ENCODE results near the gene XPO5. TPM values are rescaled to one million over a fixed set of nuclear protein-coding genes. Genes with fewer than 3 reads are reported as not detected.

The XPO5 gene
- total and polyA plus RNA-seq, 7 experiments from 2014 or later = 9.3 to 107 (median 39.9) TPM

DNA sequence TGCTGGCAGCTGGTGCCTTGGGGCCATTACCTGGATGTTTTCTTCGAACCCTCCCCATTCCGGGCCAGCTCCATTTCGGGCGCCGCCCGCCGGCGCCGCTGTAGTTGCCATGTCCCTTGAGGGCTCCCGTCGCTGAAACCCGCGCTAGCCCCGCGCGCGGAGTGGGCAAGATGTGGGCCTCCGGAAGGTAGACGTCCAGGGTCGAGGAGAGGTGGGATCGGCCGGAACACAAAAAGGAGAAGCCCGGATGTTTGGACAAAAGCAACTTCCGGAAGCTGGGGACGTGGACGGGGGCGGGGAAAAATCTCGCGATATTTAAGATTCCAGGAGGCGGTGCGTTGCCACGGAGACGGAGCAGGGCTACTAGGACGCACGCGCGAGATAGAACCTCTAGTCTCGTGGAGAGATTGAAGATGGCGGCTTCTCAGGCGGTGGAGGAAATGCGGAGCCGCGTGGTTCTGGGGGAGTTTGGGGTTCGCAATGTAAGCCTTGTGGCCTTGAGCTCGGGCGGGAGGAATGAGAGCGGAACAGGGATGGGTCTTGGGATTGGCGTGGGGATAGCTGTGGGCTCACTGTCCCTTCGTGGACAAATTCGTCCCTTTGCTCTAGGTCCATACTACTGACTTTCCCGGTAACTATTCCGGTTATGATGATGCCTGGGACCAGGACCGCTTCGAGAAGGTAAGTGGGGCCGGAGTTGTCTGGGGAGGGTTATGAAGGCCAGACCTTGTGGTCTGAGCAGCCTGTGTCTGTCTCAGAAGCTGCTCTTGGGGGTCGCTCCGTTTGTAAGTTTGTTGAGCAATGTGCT lies 58.9 kb downstream of the XPO5 start, which contains the start of the genes POLR1C and YIPF3:
TSS of gene POLR1C (plus strand) at position 393 of the 808 bp plus-strand sequence. CDS start at position 414, 21 bp downstream.
TSS of gene YIPF3 (minus strand) at position 230 of the 808 bp plus-strand sequence. CDS start at position 111, 119 bp downstream.
- H3K27me3 Mint-ChIP-seq = no peaks in the 10 kb centered on the region
- no peaks in the 10 kb centered on the region for H3K9me3 Mint-ChIP-seq
- peak; percentile 83 to 97 (median 96) for DNase-seq
- intact Hi-C loops (cut with micrococcal nuclease) = loop anchor here (1.0 to 10.0 kb wide), 19 partner anchors 11 to 1466 kb away; partner anchors contain the start of genes CNPY3 (in 2 of the 2), GTPBP2 (in 2 of the 2), KLHDC3 (in 2 of the 2) and POLH (in 2 of the 2)
- H3K4me3 Mint-ChIP-seq = no peak within 1 kb of the TSS
- peak within 1 kb of the TSS; percentile 96 for H3K27ac ChIP-seq (ENCODE audit: low read depth, low read length)
- peaks cover 0 to 40% (median 21%) of the 10 kb centered on the region in 5 donors for H3K36me3 Mint-ChIP-seq
- CTCF ChIA-PET = interaction anchor here (0.7 to 6.4 kb wide), 3 partner anchors 11 to 335 kb away, joined by 3 to 35 read pairs (median 3); partner anchors contain the start of gene CUL9
- H3K4me3 ChIP-seq (ENCODE audit: low read length) = peak within 1 kb of the TSS; percentile 100
- no peak within 1 kb of the TSS for H3K27ac Mint-ChIP-seq
- H3K4me1 Mint-ChIP-seq = peaks cover 8 to 36% (median 31%) of the 10 kb centered on the region in 7 donors
- peaks cover 32 to 36% of the 10 kb centered on the region in 2 donors for H3K4me1 ChIP-seq (ENCODE audit: control insufficient read depth in 2 of 2, insufficient read depth in 2 of 2, low read length in 2 of 2)
- H3K27me3 ChIP-seq (ENCODE audit: control insufficient read depth in 2 of 2, insufficient read depth in 2 of 2, low read length in 2 of 2) = no peaks in the 10 kb centered on the region
- H3K36me3 ChIP-seq (ENCODE audit: control insufficient read depth in 2 of 3, insufficient read depth in 3 of 3, low read length in 3 of 3) = peaks cover 9 to 72% (median 30%) of the 10 kb centered on the region in 3 experiments
- ATAC-seq = peak; percentile 95
- H3K9me3 ChIP-seq (ENCODE audit: control insufficient read depth in 2 of 3, low read length in 3 of 3) = no peaks in the 10 kb centered on the region
- POLR2A ChIA-PET = interaction anchor here (0.5 to 4.1 kb wide), 17 partner anchors 10 to 825 kb away, joined by 3 to 23 read pairs (median 4); partner anchors contain the start of genes ABCC10, DLK2, GTPBP2 and PEX6

DNA sequence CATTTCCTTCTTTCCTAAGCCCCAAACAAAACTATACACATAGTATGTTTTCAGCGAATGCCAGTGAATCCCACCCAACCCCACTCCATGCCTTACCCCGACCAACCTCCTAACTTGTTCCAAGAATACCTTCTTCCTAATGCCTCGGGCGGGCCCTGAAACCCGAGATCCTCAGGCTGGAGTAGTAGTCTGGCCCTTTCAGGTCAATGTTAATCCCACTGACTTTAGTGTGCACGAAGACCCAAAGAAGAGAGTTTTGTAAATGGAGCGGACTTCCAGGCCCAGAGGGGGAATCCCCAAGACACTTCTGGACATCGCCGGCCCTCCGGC lies 59.5 kb downstream of the XPO5 start:
- Histone ChIP-seq H3K4me3 (ENCODE audit: low read length) (peak overlapping the region; percentile 100), H3K27ac (ENCODE audit: low read depth, low read length) (peak overlapping the region; percentile 96), H3K36me3 (ENCODE audit: control insufficient read depth in 2 of 3, insufficient read depth in 3 of 3, low read length in 3 of 3) (peaks cover 8 to 72% (median 36%) of the 10 kb centered on the region in 3 experiments), H3K4me1 (ENCODE audit: control insufficient read depth in 2 of 2, insufficient read depth in 2 of 2, low read length in 2 of 2) (peaks cover 32 to 36% of the 10 kb centered on the region in 2 donors), H3K9me3 (ENCODE audit: control insufficient read depth in 2 of 3, low read length in 3 of 3) (no peaks in the 10 kb centered on the region), H3K27me3 (ENCODE audit: control insufficient read depth in 2 of 2, insufficient read depth in 2 of 2, low read length in 2 of 2) (no peaks in the 10 kb centered on the region)
- no peaks in the 10 kb centered on the region for H3K9me3 Mint-ChIP-seq
- no peak for DNase-seq
- H3K4me3 Mint-ChIP-seq = no peak overlapping the region
- H3K36me3 Mint-ChIP-seq = peaks cover 0 to 45% (median 25%) of the 10 kb centered on the region in 5 donors
- peaks cover 13 to 41% (median 33%) of the 10 kb centered on the region in 7 donors for H3K4me1 Mint-ChIP-seq
- H3K27ac Mint-ChIP-seq = no peak overlapping the region
- POLR2A ChIA-PET = interaction anchor here (0.9 to 4.1 kb wide), 13 partner anchors 10 to 1595 kb away, joined by 3 to 23 read pairs (median 4); partner anchors contain the start of genes ABCC10, BYSL, DLK2 and MED20
- CTCF ChIA-PET = interaction anchor here (0.7 to 6.4 kb wide), 2 partner anchors 10 to 90 kb away, joined by 3 to 35 read pairs; no protein-coding TSS in a partner anchor
- no peaks in the 10 kb centered on the region for H3K27me3 Mint-ChIP-seq
- intact Hi-C loops (cut with micrococcal nuclease) = loop anchor here (2.0 to 10.0 kb wide), 10 partner anchors 40 to 1466 kb away; partner anchors contain the start of genes SRF (in 2 of the 2), CNPY3 (in 1 of the 2), CUL7 (in 1 of the 2) and DLK2 (in 1 of the 2)
- ATAC-seq = peak; percentile 1

DNA sequence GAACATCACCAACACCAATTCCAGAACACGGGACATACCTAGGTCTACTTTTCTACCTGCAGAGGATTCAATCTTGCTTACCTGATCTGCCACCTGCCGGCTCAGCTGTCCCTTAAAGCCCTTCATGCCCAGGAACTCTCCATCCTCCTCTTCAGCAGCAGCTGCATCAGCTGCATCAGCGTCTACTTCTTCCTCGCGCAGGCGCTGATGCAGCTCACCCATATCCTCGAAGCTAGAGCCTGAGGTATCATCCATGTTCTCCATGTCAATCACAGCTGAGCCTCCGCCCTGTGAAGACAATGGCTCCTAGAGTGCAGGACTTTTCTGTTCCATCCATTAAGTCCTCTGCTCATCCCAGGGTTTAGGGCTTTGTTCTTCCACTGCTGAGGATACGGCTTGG lies 60.0 kb downstream of the XPO5 start:
- Histone ChIP-seq H3K4me1 (ENCODE audit: control insufficient read depth in 2 of 2, insufficient read depth in 2 of 2, low read length in 2 of 2) (peaks cover 32 to 36% of the 10 kb centered on the region in 2 donors), H3K27me3 (ENCODE audit: control insufficient read depth in 2 of 2, insufficient read depth in 2 of 2, low read length in 2 of 2) (no peaks in the 10 kb centered on the region), H3K4me3 (ENCODE audit: low read length) (peak overlapping the region; percentile 100), H3K36me3 (ENCODE audit: control insufficient read depth in 2 of 3, insufficient read depth in 3 of 3, low read length in 3 of 3) (peaks cover 8 to 72% (median 36%) of the 10 kb centered on the region in 3 experiments), H3K9me3 (ENCODE audit: control insufficient read depth in 2 of 3, low read length in 3 of 3) (no peaks in the 10 kb centered on the region), H3K27ac (ENCODE audit: low read depth, low read length) (peak overlapping the region; percentile 96)
- Mint-ChIP-seq H3K27me3 (no peaks in the 10 kb centered on the region), H3K27ac (no peak overlapping the region), H3K9me3 (no peaks in the 10 kb centered on the region), H3K36me3 (peaks cover 0 to 44% (median 23%) of the 10 kb centered on the region in 5 donors), H3K4me1 (peaks cover 14 to 43% (median 33%) of the 10 kb centered on the region in 7 donors), H3K4me3 (no peak overlapping the region)
- ChIA-PET CTCF (interaction anchor here (6.4 kb wide), 1 partner anchor 9 kb away, joined by 35 read pairs; no protein-coding TSS in a partner anchor), POLR2A (interaction anchor here (0.9 to 4.1 kb wide), 6 partner anchors 9 to 1595 kb away, joined by 3 to 23 read pairs (median 6); partner anchors contain the start of genes ABCC10, BYSL, MED20 and PPP2R5D)
- intact Hi-C loops (cut with micrococcal nuclease) = loop anchor here (2.0 to 10.0 kb wide), 10 partner anchors 39 to 1465 kb away; partner anchors contain the start of genes SRF (in 2 of the 2), CNPY3 (in 1 of the 2), CUL7 (in 1 of the 2) and DLK2 (in 1 of the 2)
- ATAC-seq (no peak), DNase-seq (no peak)

DNA sequence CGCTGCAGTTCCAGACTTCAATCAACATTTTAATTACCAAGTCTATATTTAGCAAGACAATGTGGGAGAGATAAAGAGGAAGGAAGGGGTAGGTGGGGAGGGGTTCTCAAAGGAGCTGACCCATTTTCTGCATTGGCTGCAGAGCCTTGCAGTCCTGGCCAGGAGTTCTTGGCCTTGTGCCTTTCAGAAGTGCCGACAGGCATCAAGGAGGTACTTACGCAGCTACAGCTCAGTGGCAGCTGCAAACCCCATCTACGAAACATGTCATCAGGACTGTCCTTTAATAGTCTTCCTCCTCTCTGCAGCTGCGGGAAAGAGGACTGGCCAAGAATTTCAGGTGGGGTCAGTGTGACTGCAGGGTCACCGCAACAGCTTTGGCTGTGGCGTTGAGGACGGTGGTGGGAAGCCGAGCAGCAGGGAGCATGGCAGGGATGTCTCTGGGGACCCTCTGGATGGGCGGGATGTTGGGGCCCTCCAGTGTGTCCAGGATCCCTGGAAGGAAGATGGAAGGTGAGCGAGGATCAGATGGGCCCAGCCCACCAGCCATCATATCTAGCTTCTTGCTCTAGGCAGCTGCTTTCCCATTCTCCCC lies 63.9 kb downstream of the XPO5 start:
- Histone ChIP-seq H3K27me3 (ENCODE audit: control insufficient read depth in 2 of 2, insufficient read depth in 2 of 2, low read length in 2 of 2) (peaks cover 0 to 9% of the 10 kb centered on the region in 2 donors), H3K4me1 (ENCODE audit: control insufficient read depth in 2 of 2, insufficient read depth in 2 of 2, low read length in 2 of 2) (peaks cover 20 to 27% of the 10 kb centered on the region in 2 donors), H3K9me3 (ENCODE audit: control insufficient read depth in 2 of 3, low read length in 3 of 3) (no peaks in the 10 kb centered on the region), H3K36me3 (ENCODE audit: control insufficient read depth in 2 of 3, insufficient read depth in 3 of 3, low read length in 3 of 3) (peaks cover 3 to 52% (median 19%) of the 10 kb centered on the region in 3 experiments), H3K4me3 (ENCODE audit: low read length) (no peak overlapping the region), H3K27ac (ENCODE audit: low read depth, low read length) (no peak overlapping the region)
- peak overlapping the region in 3 of 9 donors; percentile 2 to 26 (median 9) for H3K27ac Mint-ChIP-seq
- H3K9me3 Mint-ChIP-seq = peaks cover 0 to 1% (median 0%) of the 10 kb centered on the region in 11 donors
- H3K4me1 Mint-ChIP-seq = peaks cover 28 to 62% (median 48%) of the 10 kb centered on the region in 7 donors
- ATAC-seq (no peak), DNase-seq (no peak)
- peak overlapping the region in 4 of 10 donors; percentile 3 to 80 (median 50) for H3K4me3 Mint-ChIP-seq
- ChIA-PET CTCF (no interaction called here), POLR2A (interaction anchor here (0.9 to 1.3 kb wide), 2 partner anchors 11 to 18 kb away, joined by 3 to 5 read pairs; no protein-coding TSS in a partner anchor)
- H3K36me3 Mint-ChIP-seq = peaks cover 0 to 38% (median 23%) of the 10 kb centered on the region in 5 donors
- H3K27me3 Mint-ChIP-seq = peaks cover 15 to 22% (median 19%) of the 10 kb centered on the region in 5 donors
- intact Hi-C loops (cut with micrococcal nuclease) = loop anchor here in 1 of 2 donors (10.0 kb wide), 1 partner anchor 457 kb away; the partner anchor contains the start of genes CUL7, KLC4 and MRPL2

DNA sequence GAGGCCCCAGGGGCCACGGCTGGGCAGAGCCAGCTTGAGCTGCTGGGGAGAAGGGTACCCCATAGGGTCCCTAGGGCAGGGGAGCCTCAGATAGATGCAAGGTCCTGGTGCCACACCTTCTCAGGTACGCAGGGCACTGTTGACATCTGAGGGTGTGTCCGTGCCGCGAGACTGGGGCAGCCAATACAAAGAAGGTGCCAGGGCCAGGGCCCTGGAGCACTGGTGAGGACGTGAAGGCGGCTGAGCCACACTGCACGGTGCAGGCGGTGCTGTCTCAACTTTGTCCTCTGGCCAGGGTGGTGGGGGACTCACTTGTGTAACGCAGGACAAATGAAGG lies 65.0 kb downstream of the XPO5 start:
- Histone ChIP-seq H3K27me3 (ENCODE audit: control insufficient read depth in 2 of 2, insufficient read depth in 2 of 2, low read length in 2 of 2) (peaks cover 0 to 9% of the 10 kb centered on the region in 2 donors), H3K4me3 (ENCODE audit: low read length) (peak overlapping the region; percentile 37), H3K27ac (ENCODE audit: low read depth, low read length) (no peak overlapping the region), H3K4me1 (ENCODE audit: control insufficient read depth in 2 of 2, insufficient read depth in 2 of 2, low read length in 2 of 2) (peaks cover 16 to 20% of the 10 kb centered on the region in 2 donors), H3K9me3 (ENCODE audit: control insufficient read depth in 2 of 3, low read length in 3 of 3) (no peaks in the 10 kb centered on the region), H3K36me3 (ENCODE audit: control insufficient read depth in 2 of 3, insufficient read depth in 3 of 3, low read length in 3 of 3) (peaks cover 3 to 45% (median 19%) of the 10 kb centered on the region in 3 experiments)
- Mint-ChIP-seq H3K27ac (no peak overlapping the region), H3K4me3 (peak overlapping the region in 9 of 10 donors; percentile 55 to 85 (median 63)), H3K27me3 (peaks cover 15 to 22% (median 19%) of the 10 kb centered on the region in 5 donors), H3K9me3 (peaks cover 0 to 1% (median 0%) of the 10 kb centered on the region in 11 donors), H3K4me1 (peaks cover 27 to 58% (median 41%) of the 10 kb centered on the region in 7 donors), H3K36me3 (peaks cover 0 to 34% (median 23%) of the 10 kb centered on the region in 5 donors)
- ATAC-seq = no peak
- POLR2A ChIA-PET = interaction anchor here (0.9 to 1.3 kb wide), 2 partner anchors 10 to 17 kb away, joined by 3 to 5 read pairs; no protein-coding TSS in a partner anchor
- no peak for DNase-seq
- CTCF ChIA-PET = no interaction called here
- intact Hi-C loops (cut with micrococcal nuclease) = loop anchor here in 1 of 2 donors (10.0 kb wide), 1 partner anchor 456 kb away; the partner anchor contains the start of genes CUL7, KLC4 and MRPL2
